MM.1S (cell line): ENCODE data around the gene DUSP15.

ENCODE experiments used
- DNase-seq: peaks from one replicate; pipeline ENCODE4 v3.0.0-alpha.2; 2015
- H2AFZ ChIP-seq: fragments of 300-600 bp; sonication (generic); 2 replicates; pipeline ENCODE4 v1.6.0; 2016; ENCODE audit warnings: antibody characterized with exemption, low read length
- H3F3A ChIP-seq: fragments of 300-600 bp; sonication (generic); 2 replicates; pipeline ENCODE4 v1.6.1; 2016; ENCODE audit warnings: mild to moderate bottlenecking, antibody characterized with exemption, low read length, moderate library complexity, mixed read lengths; ENCODE audit not compliant: insufficient read depth
- H3K27ac ChIP-seq: fragments of 300-600 bp; sonication (generic); 2 replicates; pipeline ENCODE4 v1.5.1; 2016; ENCODE audit warnings: mild to moderate bottlenecking, low read length
- H3K27me3 ChIP-seq: fragments of 300-600 bp; sonication (generic); replicated peaks from 2 replicates; pipeline ENCODE4 v1.6.0; 2016; ENCODE audit warnings: low read length; ENCODE audit not compliant: insufficient read depth
- H3K36me3 ChIP-seq: fragments of 300-600 bp; sonication (generic); replicated peaks from 2 replicates; pipeline ENCODE4 v1.6.1; 2016; ENCODE audit warnings: mild to moderate bottlenecking, low read length, mixed read lengths; ENCODE audit not compliant: insufficient read depth
- H3K4me1 ChIP-seq: fragments of 300-600 bp; sonication (generic); 2 replicates; pipeline ENCODE4 v1.6.1; 2016; ENCODE audit warnings: low read length, mixed read lengths
- H3K4me2 ChIP-seq: fragments of 300-600 bp; sonication (generic); 2 replicates; pipeline ENCODE4 v1.6.0; 2016; ENCODE audit warnings: low read depth, low read length
- H3K4me3 ChIP-seq: fragments of 300-600 bp; sonication (generic); 2 replicates; pipeline ENCODE4 v1.5.1; 2016; ENCODE audit warnings: low read length, mixed read lengths
- H3K79me2 ChIP-seq: fragments of 300-600 bp; sonication (generic); 2 replicates; pipeline ENCODE4 v1.6.1; 2016; ENCODE audit warnings: mixed run types, low read length, mixed read lengths
- H3K9ac ChIP-seq: fragments of 300-600 bp; sonication (generic); 2 replicates; pipeline ENCODE4 v1.6.1; 2016; ENCODE audit warnings: low read length, mixed read lengths
- H3K9me2 ChIP-seq: fragments of 300-600 bp; sonication (generic); replicated peaks from 2 replicates; pipeline ENCODE4 v1.6.1; 2016; ENCODE audit warnings: mild to moderate bottlenecking, low read length, mixed read lengths; ENCODE audit not compliant: insufficient read depth
- H3K9me3 ChIP-seq: fragments of 300-600 bp; sonication (generic); replicated peaks from 2 replicates; pipeline ENCODE4 v1.6.1; 2016; ENCODE audit warnings: mild to moderate bottlenecking, low read length, mixed read lengths; ENCODE audit not compliant: insufficient read depth
- H4K20me1 ChIP-seq: fragments of 300-600 bp; sonication (generic); 2 replicates; pipeline ENCODE4 v1.6.1; 2016; ENCODE audit warnings: mild to moderate bottlenecking, low read length, moderate library complexity, mixed read lengths; ENCODE audit not compliant: insufficient read depth
- CTCF ChIP-seq: fragments of 300-600 bp; sonication (generic); IDR thresholded peaks from 2 replicates; pipeline ENCODE4 v1.5.1; 2016; ENCODE audit warnings: antibody characterized with exemption, low read length, mixed read lengths
- EZH2 ChIP-seq: fragments of 300-600 bp; sonication (generic); optimal IDR thresholded peaks from 2 replicates; pipeline ENCODE3; 2017; ENCODE audit warnings: low read depth, mild to moderate bottlenecking, antibody characterized with exemption, low read length, mixed read lengths
- EZH2phosphoT487 ChIP-seq: fragments of 300-600 bp; sonication (generic); IDR thresholded peaks from 2 replicates; pipeline ENCODE4 v1.6.1; 2018; ENCODE audit warnings: antibody characterized with exemption, low read length

Gene DUSP15

DNA sequence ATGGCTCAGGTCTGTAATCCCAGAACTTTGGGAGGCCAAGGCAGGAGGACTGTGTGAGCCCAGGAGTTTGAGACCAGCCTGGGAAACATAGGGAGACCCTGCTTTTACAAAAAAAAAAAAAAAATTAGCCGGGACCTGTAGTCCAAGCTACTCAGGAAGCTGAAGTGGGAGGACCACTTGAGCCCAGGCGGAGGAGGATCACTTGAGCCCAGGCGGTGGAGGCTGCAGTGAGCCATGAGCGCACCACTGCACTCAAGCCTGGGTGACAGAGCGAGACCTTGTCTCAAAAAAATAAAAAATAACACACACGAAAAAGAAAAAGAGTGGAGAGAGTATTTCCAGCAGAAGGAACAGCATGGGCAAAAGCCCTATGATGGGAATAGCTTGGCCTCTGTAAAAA, 2.1 kb upstream of the DUSP15 start:
- no peak for DNase-seq
- Histone ChIP-seq H3K27me3 (peaks cover 90% of the 10 kb centered on the region), H3K27ac (no peak overlapping the region), H2AFZ (no peak overlapping the region), H3K4me1 (no peaks in the 10 kb centered on the region), H3K4me2 (no peak overlapping the region), H3K9me3 (no peaks in the 10 kb centered on the region), H3K9me2 (no peaks in the 10 kb centered on the region), H3K4me3 (no peak overlapping the region), H3K79me2 (no peaks in the 10 kb centered on the region), H4K20me1 (no peaks in the 10 kb centered on the region), H3K9ac (no peak overlapping the region), H3K36me3 (no peaks in the 10 kb centered on the region), H3F3A (no peaks in the 10 kb centered on the region)
- TF ChIP-seq EZH2phosphoT487 (no peak), CTCF (no peak), EZH2 (no peak)

- Histone ChIP-seq H3K9me3 (no peaks in the 10 kb centered on the region), H3K27me3 (peaks cover 90% of the 10 kb centered on the region), H3K36me3 (no peaks in the 10 kb centered on the region), H3K79me2 (no peaks in the 10 kb centered on the region), H3K9ac (no peak overlapping the region), H3K4me2 (no peak overlapping the region), H3K4me3 (no peak overlapping the region), H3K4me1 (no peaks in the 10 kb centered on the region), H3F3A (no peaks in the 10 kb centered on the region), H3K9me2 (no peaks in the 10 kb centered on the region), H3K27ac (no peak overlapping the region), H4K20me1 (no peaks in the 10 kb centered on the region), H2AFZ (no peak overlapping the region)
- TF ChIP-seq CTCF, result no peak
- TF ChIP-seq EZH2, result no peak
- TF ChIP-seq EZH2phosphoT487, result no peak
- DNase-seq, result no peak
These were observed 1.3 kb upstream of the DUSP15 start for GRCh38 chr20:31871618-31871954.

- TF ChIP-seq EZH2, result no peak
- TF ChIP-seq EZH2phosphoT487, result no peak
- TF ChIP-seq CTCF, result no peak
- Histone ChIP-seq H3K79me2 (no peaks in the 10 kb centered on the region), H2AFZ (no peak overlapping the region), H3K4me2 (peak overlapping the region; percentile 15; the same call in 1 of the 2 replicates), H3K27ac (no peak overlapping the region), H3K9ac (no peak overlapping the region), H3K9me2 (no peaks in the 10 kb centered on the region), H4K20me1 (no peaks in the 10 kb centered on the region), H3K4me1 (no peaks in the 10 kb centered on the region), H3F3A (no peaks in the 10 kb centered on the region), H3K36me3 (no peaks in the 10 kb centered on the region), H3K4me3 (no peak overlapping the region; the same call in 1 of the 2 replicates), H3K27me3 (peaks cover 90% of the 10 kb centered on the region), H3K9me3 (no peaks in the 10 kb centered on the region)
- no peak for DNase-seq
These were observed 645 bp upstream of the DUSP15 start for GRCh38 chr20:31870726-31871617.
